HEK293 (cell line): Measurements from ENCODE around the gene APOBEC3B.

Experiments used
- ATF2 ChIP-seq: fragments of 450-650 bp; formaldehyde crosslinking; IDR thresholded peaks from 2 replicates; pipeline ENCODE4 v1.5.1; 2016; ENCODE audit warnings: missing biosample characterization, missing genetic modification characterization, low read depth
- GLIS1 ChIP-seq: fragments of 450-650 bp; formaldehyde crosslinking; IDR thresholded peaks from 2 replicates; pipeline ENCODE4 v1.5.1; 2016; ENCODE audit warnings: missing biosample characterization, missing genetic modification characterization
- KLF10 ChIP-seq: fragments of 450-650 bp; IDR thresholded peaks from 2 replicates; pipeline ENCODE4 v1.5.1; 2018; ENCODE audit warnings: missing biosample characterization, mild to moderate bottlenecking, missing genetic modification characterization
- PBX3 ChIP-seq: sonication (generic); formaldehyde crosslinking; IDR thresholded peaks from 2 replicates; pipeline ENCODE4 v1.8.1; 2022; ENCODE audit warnings: mild to moderate bottlenecking, moderate library complexity, missing genetic modification reagents
- PRDM2 ChIP-seq: fragments of 450-650 bp; formaldehyde crosslinking; IDR thresholded peaks from 2 replicates; pipeline ENCODE4 v1.5.1; 2016; ENCODE audit warnings: missing biosample characterization, missing genetic modification characterization, borderline replicate concordance
- YY2 ChIP-seq: fragments of 450-650 bp; formaldehyde crosslinking; IDR thresholded peaks from 2 replicates; pipeline ENCODE4 v1.5.1; 2016; ENCODE audit warnings: missing biosample characterization, missing genetic modification characterization
- ZNF18 ChIP-seq: fragments of 450-650 bp; formaldehyde crosslinking; IDR thresholded peaks from 2 replicates; pipeline ENCODE4 v1.5.1; 2016; ENCODE audit warnings: missing biosample characterization, missing genetic modification characterization
- ZNF248 ChIP-seq: fragments of 450-650 bp; formaldehyde crosslinking; IDR thresholded peaks from 2 replicates; pipeline ENCODE4 v1.5.1; 2017; ENCODE audit warnings: missing biosample characterization, missing genetic modification characterization
- ZNF394 ChIP-seq: fragments of 450-650 bp; formaldehyde crosslinking; IDR thresholded peaks from 2 replicates; pipeline ENCODE4 v1.5.1; 2016; ENCODE audit warnings: missing biosample characterization, missing genetic modification characterization, mild to moderate bottlenecking, moderate library complexity, borderline replicate concordance
- ZNF510 ChIP-seq: fragments of 450-650 bp; formaldehyde crosslinking; IDR thresholded peaks from 2 replicates; pipeline ENCODE4 v1.5.1; 2018; ENCODE audit warnings: mild to moderate bottlenecking, missing genetic modification characterization, missing biosample characterization; ENCODE audit not compliant: insufficient replicate concordance
- ZNF544 ChIP-seq: fragments of 450-650 bp; formaldehyde crosslinking; IDR thresholded peaks from 2 replicates; pipeline ENCODE4 v1.5.0; 2017; ENCODE audit warnings: missing biosample characterization, missing genetic modification characterization
- ZNF623 ChIP-seq: fragments of 450-650 bp; formaldehyde crosslinking; IDR thresholded peaks from 2 replicates; pipeline ENCODE4 v1.5.1; 2016; ENCODE audit warnings: missing biosample characterization, missing genetic modification characterization
- TF ChIP-seq, protein P1 (sequence below): fragments of 450-650 bp; formaldehyde crosslinking; IDR thresholded peaks from 2 replicates; pipeline ENCODE4 v1.5.0; 2017; ENCODE audit warnings: missing biosample characterization, missing genetic modification characterization, borderline replicate concordance
- TF ChIP-seq, protein P2 (sequence below): fragments of 450-650 bp; formaldehyde crosslinking; IDR thresholded peaks from 2 replicates; pipeline ENCODE4 v1.5.1; 2016; ENCODE audit warnings: missing biosample characterization, missing genetic modification characterization
- TF ChIP-seq, protein P3 (sequence below): fragments of 450-650 bp; formaldehyde crosslinking; IDR thresholded peaks from 2 replicates; pipeline ENCODE4 v1.5.1; 2016; ENCODE audit warnings: missing biosample characterization, missing genetic modification characterization
- TF ChIP-seq, protein P4 (sequence below): fragments of 450-650 bp; formaldehyde crosslinking; IDR thresholded peaks from 2 replicates; pipeline ENCODE4 v1.5.1; 2017; ENCODE audit warnings: missing biosample characterization, missing genetic modification characterization
- TF ChIP-seq, protein P5 (sequence below): fragments of 450-650 bp; formaldehyde crosslinking; IDR thresholded peaks from 2 replicates; pipeline ENCODE4 v1.5.1; 2017; ENCODE audit warnings: missing biosample characterization, missing genetic modification characterization

Gene APOBEC3B

GRCh38 chr22:39003165-39003638, 21.1 kb downstream of the APOBEC3B start (continued):
- TF ChIP-seq PRDM2 (tag by site-specific recombination) (no peak), ZNF18 (tag by site-specific recombination) (no peak), ZNF623 (tag by site-specific recombination) (no peak), KLF10 (tag by site-specific recombination) (no peak), ZNF248 (tag by site-specific recombination) (no peak), YY2 (peak; percentile 66; the same call in 1 of the 2 replicates), ZNF510 (tag by site-specific recombination) (no peak), ATF2 (tag by site-specific recombination) (no peak), GLIS1 (tag by site-specific recombination) (no peak), ZNF544 (tag by site-specific recombination) (no peak), ZNF394 (tag by site-specific recombination) (no peak), PBX3 (CRISPR knock-in tag) (no peak)
- TF ChIP-seq, protein P1, sequence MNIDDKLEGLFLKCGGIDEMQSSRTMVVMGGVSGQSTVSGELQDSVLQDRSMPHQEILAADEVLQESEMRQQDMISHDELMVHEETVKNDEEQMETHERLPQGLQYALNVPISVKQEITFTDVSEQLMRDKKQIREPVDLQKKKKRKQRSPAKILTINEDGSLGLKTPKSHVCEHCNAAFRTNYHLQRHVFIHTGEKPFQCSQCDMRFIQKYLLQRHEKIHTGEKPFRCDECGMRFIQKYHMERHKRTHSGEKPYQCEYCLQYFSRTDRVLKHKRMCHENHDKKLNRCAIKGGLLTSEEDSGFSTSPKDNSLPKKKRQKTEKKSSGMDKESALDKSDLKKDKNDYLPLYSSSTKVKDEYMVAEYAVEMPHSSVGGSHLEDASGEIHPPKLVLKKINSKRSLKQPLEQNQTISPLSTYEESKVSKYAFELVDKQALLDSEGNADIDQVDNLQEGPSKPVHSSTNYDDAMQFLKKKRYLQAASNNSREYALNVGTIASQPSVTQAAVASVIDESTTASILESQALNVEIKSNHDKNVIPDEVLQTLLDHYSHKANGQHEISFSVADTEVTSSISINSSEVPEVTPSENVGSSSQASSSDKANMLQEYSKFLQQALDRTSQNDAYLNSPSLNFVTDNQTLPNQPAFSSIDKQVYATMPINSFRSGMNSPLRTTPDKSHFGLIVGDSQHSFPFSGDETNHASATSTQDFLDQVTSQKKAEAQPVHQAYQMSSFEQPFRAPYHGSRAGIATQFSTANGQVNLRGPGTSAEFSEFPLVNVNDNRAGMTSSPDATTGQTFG (tag by site-specific recombination), result no peak
- TF ChIP-seq, protein P2, sequence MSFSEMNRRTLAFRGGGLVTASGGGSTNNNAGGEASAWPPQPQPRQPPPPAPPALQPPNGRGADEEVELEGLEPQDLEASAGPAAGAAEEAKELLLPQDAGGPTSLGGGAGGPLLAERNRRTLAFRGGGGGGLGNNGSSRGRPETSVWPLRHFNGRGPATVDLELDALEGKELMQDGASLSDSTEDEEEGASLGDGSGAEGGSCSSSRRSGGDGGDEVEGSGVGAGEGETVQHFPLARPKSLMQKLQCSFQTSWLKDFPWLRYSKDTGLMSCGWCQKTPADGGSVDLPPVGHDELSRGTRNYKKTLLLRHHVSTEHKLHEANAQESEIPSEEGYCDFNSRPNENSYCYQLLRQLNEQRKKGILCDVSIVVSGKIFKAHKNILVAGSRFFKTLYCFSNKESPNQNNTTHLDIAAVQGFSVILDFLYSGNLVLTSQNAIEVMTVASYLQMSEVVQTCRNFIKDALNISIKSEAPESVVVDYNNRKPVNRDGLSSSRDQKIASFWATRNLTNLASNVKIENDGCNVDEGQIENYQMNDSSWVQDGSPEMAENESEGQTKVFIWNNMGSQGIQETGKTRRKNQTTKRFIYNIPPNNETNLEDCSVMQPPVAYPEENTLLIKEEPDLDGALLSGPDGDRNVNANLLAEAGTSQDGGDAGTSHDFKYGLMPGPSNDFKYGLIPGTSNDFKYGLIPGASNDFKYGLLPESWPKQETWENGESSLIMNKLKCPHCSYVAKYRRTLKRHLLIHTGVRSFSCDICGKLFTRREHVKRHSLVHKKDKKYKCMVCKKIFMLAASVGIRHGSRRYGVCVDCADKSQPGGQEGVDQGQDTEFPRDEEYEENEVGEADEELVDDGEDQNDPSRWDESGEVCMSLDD (tag by site-specific recombination), result no peak
- TF ChIP-seq, protein P3, sequence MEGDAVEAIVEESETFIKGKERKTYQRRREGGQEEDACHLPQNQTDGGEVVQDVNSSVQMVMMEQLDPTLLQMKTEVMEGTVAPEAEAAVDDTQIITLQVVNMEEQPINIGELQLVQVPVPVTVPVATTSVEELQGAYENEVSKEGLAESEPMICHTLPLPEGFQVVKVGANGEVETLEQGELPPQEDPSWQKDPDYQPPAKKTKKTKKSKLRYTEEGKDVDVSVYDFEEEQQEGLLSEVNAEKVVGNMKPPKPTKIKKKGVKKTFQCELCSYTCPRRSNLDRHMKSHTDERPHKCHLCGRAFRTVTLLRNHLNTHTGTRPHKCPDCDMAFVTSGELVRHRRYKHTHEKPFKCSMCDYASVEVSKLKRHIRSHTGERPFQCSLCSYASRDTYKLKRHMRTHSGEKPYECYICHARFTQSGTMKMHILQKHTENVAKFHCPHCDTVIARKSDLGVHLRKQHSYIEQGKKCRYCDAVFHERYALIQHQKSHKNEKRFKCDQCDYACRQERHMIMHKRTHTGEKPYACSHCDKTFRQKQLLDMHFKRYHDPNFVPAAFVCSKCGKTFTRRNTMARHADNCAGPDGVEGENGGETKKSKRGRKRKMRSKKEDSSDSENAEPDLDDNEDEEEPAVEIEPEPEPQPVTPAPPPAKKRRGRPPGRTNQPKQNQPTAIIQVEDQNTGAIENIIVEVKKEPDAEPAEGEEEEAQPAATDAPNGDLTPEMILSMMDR (tag by site-specific recombination), result peak; percentile 76
- TF ChIP-seq, protein P4, sequence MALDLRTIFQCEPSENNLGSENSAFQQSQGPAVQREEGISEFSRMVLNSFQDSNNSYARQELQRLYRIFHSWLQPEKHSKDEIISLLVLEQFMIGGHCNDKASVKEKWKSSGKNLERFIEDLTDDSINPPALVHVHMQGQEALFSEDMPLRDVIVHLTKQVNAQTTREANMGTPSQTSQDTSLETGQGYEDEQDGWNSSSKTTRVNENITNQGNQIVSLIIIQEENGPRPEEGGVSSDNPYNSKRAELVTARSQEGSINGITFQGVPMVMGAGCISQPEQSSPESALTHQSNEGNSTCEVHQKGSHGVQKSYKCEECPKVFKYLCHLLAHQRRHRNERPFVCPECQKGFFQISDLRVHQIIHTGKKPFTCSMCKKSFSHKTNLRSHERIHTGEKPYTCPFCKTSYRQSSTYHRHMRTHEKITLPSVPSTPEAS (tag by site-specific recombination), result no peak
- TF ChIP-seq, protein P5, sequence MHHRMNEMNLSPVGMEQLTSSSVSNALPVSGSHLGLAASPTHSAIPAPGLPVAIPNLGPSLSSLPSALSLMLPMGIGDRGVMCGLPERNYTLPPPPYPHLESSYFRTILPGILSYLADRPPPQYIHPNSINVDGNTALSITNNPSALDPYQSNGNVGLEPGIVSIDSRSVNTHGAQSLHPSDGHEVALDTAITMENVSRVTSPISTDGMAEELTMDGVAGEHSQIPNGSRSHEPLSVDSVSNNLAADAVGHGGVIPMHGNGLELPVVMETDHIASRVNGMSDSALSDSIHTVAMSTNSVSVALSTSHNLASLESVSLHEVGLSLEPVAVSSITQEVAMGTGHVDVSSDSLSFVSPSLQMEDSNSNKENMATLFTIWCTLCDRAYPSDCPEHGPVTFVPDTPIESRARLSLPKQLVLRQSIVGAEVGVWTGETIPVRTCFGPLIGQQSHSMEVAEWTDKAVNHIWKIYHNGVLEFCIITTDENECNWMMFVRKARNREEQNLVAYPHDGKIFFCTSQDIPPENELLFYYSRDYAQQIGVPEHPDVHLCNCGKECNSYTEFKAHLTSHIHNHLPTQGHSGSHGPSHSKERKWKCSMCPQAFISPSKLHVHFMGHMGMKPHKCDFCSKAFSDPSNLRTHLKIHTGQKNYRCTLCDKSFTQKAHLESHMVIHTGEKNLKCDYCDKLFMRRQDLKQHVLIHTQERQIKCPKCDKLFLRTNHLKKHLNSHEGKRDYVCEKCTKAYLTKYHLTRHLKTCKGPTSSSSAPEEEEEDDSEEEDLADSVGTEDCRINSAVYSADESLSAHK (tag by site-specific recombination), result no peak
